Adipose tissue (tissue), 3 donors: ENCODE measurements around the gene ANKRD65. TPM values are rescaled to one million over a fixed set of nuclear protein-coding genes. Genes with fewer than 3 reads are reported as not detected.
"Not testable (repeated sequence)": the region's sequence is repeated elsewhere in the genome, so short reads cannot be mapped to it uniquely, and the experiment has no call there.

ENCODE experiments used
- H3K27ac ChIP-seq: one replicate; pipeline ENCODE4 v1.5.1; 2013; ENCODE audit warnings: low read depth, low read length
- WGBS, 3 donors: extraction: QIAGEN DNeasy Blood & Tissue Kit; methylation state at CpG; one replicate each; pipeline ENCODE4 v1.1.7; 2013; 5-methylcytosine and 5-hydroxymethylcytosine counted together
- polyA plus RNA-seq, 3 donors: library from polyadenylated mRNA; stranded (reverse); fragments of 200-250 nt; gene quantifications; one replicate each; pipeline ENCODE4 v1.2.3, GENCODE V29; 2013
- donor health status: healthy with polysubstance abuse.
- donor health status: Bipolar disorder and iron deficiency.
- donor health status: healthy.

Gene ANKRD65
- polyA plus RNA-seq, 3 donors, result 9.9 to 25.5 (median 10.6) TPM

- 78 to 84% (median 79%) methylated on average over 7 of the region's 7 CpGs for WGBS, 3 donors
- no peak overlapping the region for H3K27ac ChIP-seq
Measured at GRCh38 chr1:1403653-1404052, 17.4 kb downstream of the ANKRD65 start.

GRCh38 chr1:1402901-1403392, 18.1 kb downstream of the ANKRD65 start:
- 85 to 93% (median 85%) methylated on average over 9 of the region's 9 CpGs for WGBS, 3 donors
- not testable (repeated sequence) for H3K27ac ChIP-seq

- 59 to 73% (median 66%) methylated on average over 20 of the region's 20 CpGs for WGBS, 3 donors
- H3K27ac ChIP-seq, result no peak overlapping the region
Measured at GRCh38 chr1:1402072-1402900, 18.8 kb downstream of the ANKRD65 start.

- 82 to 88% (median 83%) methylated on average over 7 of the region's 7 CpGs for WGBS, 3 donors
- no peak overlapping the region for H3K27ac ChIP-seq
Measured at GRCh38 chr1:1401457-1402010, 19.5 kb downstream of the ANKRD65 start.

GRCh38 chr1:1400576-1401456, 20.3 kb downstream of the ANKRD65 start:
- 62 to 84% (median 79%) methylated on average over 22 of the region's 22 CpGs for WGBS, 3 donors

GRCh38 chr1:1399872-1400575, 21.1 kb downstream of the ANKRD65 start:
- 4 to 6% (median 5%) methylated on average over 34 of the region's 34 CpGs for WGBS, 3 donors
- H3K27ac ChIP-seq, result no peak overlapping the region

More at GRCh38 chr1:1400576-1401456, 20.3 kb downstream of the ANKRD65 start:
- H3K27ac ChIP-seq, result no peak overlapping the region

GRCh38 chr1:1399187-1399871, 21.7 kb downstream of the ANKRD65 start, which contains the start of gene CCNL2:
TSS of gene CCNL2 (minus strand) at chr1:1399335. CDS start at chr1:1399306, 29 bp downstream.
- 0 to 1% (median 0%) methylated on average over 70 to 85 of the region's 86 CpGs for WGBS, 3 donors

GRCh38 chr1:1398677-1399186, 22.3 kb downstream of the ANKRD65 start:
- H3K27ac ChIP-seq, result no peak overlapping the region
- WGBS, 3 donors, result 0% methylated on average over 46 to 54 of the region's 54 CpGs

More at GRCh38 chr1:1399187-1399871, 21.7 kb downstream of the ANKRD65 start, which contains the start of gene CCNL2:
- H3K27ac ChIP-seq, result peak within 1 kb of the TSS; percentile 75

GRCh38 chr1:1397839-1398523, 23.1 kb downstream of the ANKRD65 start:
- no peak overlapping the region for H3K27ac ChIP-seq
- whole genome bisulfite sequencing, 3 donors, result 41 to 49% (median 44%) methylated on average over 17 to 19 of the region's 19 CpGs

- no peak overlapping the region for H3K27ac ChIP-seq
- 87 to 93% (median 92%) methylated on average over 11 of the region's 11 CpGs for WGBS, 3 donors
Measured at GRCh38 chr1:1395166-1395565, 25.9 kb downstream of the ANKRD65 start.

- WGBS, 3 donors, result 92 to 98% (median 97%) methylated on average over 7 of the region's 7 CpGs
- H3K27ac ChIP-seq, result no peak overlapping the region
Measured at GRCh38 chr1:1394116-1394515, 27.0 kb downstream of the ANKRD65 start.

- no peak overlapping the region for H3K27ac ChIP-seq
- 88 to 95% (median 91%) methylated on average over 11 of the region's 11 CpGs for WGBS, 3 donors
Measured at GRCh38 chr1:1393428-1393827, 27.6 kb downstream of the ANKRD65 start.

- no peak overlapping the region for H3K27ac ChIP-seq
- 85 to 94% (median 93%) methylated on average over 4 of the region's 4 CpGs for WGBS, 3 donors
Measured at GRCh38 chr1:1393014-1393413, 28.1 kb downstream of the ANKRD65 start.

GRCh38 chr1:1391225-1391624, 29.9 kb downstream of the ANKRD65 start:
- no peak overlapping the region for H3K27ac ChIP-seq
- 72 to 88% (median 73%) methylated on average over 12 of the region's 12 CpGs for WGBS, 3 donors

GRCh38 chr1:1390675-1391074, 30.4 kb downstream of the ANKRD65 start:
- 79 to 84% (median 83%) methylated on average over 12 of the region's 12 CpGs for WGBS, 3 donors
- H3K27ac ChIP-seq, result no peak overlapping the region

- no peak overlapping the region for H3K27ac ChIP-seq
- WGBS, 3 donors, result 94 to 99% (median 97%) methylated on average over 16 of the region's 16 CpGs
Measured at GRCh38 chr1:1388078-1388472, 33.0 kb downstream of the ANKRD65 start.
